WI38 (cell line): ENCODE results near the gene PIK3R1.

ENCODE experiments used
- H3K4me3 ChIP-seq: 2 replicates; pipeline ENCODE4 v1.5.1; 2011; ENCODE audit warnings: low read depth, mild to moderate bottlenecking, control low read depth, low read length
- TF ChIP-seq, protein P1 (sequence below): IDR thresholded peaks from 2 replicates; pipeline ENCODE4 v1.5.1; 2012; ENCODE audit warnings: low read depth, mild to moderate bottlenecking, control low read depth, low read length

PIK3R1 gene

DNA sequence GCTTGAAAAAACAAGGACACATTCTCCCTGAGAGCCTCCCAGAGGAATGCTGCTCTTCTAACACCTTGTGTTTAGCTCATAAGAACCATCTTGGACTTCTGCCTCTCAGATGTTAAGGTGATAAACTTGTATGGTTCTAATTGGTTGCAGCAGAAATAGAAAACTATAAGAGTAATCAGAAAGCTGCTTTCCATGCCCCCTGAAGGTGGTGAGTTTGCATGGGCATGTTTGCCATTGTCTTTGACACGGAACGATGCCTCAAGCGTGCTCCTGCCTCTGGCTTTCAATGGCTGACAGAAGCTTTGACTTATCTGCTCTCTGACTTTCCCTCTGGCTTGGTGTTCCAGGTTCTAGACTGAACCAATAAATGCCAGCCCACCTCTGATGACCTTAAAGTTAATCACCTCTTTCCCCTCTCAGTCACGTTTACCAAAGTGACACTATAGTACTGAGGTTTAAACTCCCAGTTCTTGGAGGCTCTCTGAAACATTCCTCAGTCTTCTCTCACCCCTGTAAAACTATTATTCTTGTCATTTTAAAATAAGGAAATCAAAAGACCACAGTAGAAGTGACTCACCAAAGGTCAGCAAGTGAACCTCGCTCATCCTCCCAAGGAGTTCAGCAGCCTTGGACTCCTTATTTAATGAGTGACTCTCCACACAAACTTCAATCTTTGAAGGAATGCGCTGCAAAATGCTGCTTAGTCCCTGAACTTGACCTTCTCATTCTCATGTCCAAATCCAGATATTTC, 103.6 kb downstream of the PIK3R1 start:
- TF ChIP-seq, protein P1, sequence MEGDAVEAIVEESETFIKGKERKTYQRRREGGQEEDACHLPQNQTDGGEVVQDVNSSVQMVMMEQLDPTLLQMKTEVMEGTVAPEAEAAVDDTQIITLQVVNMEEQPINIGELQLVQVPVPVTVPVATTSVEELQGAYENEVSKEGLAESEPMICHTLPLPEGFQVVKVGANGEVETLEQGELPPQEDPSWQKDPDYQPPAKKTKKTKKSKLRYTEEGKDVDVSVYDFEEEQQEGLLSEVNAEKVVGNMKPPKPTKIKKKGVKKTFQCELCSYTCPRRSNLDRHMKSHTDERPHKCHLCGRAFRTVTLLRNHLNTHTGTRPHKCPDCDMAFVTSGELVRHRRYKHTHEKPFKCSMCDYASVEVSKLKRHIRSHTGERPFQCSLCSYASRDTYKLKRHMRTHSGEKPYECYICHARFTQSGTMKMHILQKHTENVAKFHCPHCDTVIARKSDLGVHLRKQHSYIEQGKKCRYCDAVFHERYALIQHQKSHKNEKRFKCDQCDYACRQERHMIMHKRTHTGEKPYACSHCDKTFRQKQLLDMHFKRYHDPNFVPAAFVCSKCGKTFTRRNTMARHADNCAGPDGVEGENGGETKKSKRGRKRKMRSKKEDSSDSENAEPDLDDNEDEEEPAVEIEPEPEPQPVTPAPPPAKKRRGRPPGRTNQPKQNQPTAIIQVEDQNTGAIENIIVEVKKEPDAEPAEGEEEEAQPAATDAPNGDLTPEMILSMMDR, result no peak
- H3K4me3 ChIP-seq, result no peak overlapping the region

DNA sequence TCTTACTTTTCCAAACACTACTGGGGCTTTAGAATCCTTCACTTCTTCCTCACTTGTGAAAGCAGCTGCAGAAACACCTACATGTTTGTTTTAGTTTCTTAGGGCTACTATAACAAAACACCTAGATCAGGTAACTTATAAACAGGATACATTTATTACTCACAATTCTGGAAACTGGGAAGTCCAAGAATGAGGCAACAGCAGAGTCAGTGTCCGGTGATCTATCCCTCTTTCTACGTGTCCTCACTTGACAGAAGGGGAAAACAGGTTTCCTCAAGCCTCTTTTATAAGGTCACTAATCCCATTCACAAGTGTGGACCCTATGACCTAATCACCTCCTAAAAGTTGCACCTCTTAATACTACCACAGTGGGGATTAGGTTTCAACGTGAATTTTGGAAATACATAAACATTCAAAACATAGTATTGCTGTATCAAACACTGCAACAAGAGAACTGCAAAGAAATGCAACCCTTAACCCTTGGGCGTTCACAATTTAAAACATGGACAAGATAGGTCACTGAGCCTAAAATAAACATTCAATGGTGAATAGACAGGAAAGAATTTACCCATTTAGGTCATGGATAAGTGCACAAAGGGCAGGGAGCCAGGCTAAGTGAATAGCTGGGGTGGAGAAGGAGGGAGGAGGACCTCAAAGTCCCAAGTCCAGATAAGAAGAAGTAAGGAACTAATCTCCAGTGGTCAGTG, 104.3 kb downstream of the PIK3R1 start:
- TF ChIP-seq, protein P1, result no peak
- H3K4me3 ChIP-seq, result no peak overlapping the region

DNA sequence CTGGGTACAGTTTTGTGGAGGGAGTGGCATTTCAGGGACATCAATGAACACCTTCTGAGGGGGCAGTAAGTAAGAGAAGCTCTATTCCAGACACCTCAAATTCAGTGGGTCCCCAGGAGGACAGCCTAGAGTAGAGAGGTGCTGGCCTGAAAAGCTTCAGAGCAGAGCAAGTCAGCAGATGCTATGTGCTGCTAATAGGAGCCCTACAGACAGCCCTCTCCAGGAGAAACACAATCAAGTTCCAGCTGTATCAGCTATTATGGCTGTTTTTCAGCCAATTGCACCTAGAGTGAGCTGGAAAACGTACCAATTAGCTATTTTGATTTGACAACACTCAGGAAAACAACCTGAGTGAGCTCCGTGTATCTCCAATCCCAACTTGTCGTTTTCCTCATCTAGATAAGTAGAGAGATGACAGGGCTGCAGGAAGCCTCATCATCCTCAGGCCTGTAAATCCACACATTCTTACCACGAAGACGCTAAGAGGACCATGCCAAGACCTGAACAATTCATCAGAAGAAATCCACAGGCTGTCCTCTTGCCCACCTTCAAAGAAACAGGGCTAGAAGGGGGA, 104.9 kb downstream of the PIK3R1 start:
- no peak overlapping the region for H3K4me3 ChIP-seq
- TF ChIP-seq, protein P1, result 0 out of 2 replicates have a peak, but pooled peaks have one; percentile 0

DNA sequence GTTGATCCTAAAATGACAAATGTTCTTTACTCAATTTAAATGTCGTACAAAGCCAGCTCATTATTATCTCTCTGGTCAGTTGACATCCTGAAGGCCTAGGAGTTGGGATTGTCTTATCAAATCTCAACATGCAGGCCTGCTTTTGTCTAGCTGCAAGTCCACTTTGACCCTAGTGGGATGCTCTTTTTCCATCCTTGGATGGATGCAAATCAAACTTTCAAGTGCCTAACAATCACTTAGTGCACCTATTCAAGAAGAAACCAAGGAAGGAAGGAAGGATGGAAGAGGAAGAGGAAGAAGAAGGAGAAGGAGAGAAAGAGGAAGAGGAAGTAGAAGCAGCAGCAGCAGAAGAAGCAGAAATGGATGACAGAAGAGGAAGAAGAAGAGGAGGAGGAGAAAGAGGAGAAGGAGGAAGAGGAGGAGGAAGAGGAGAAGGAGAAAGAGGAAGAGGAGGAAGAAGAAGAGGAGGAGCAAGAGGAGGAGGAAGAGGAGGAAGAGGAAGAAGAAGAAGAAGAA, 109.6 kb downstream of the PIK3R1 start:
- TF ChIP-seq, protein P1, result no peak
- H3K4me3 ChIP-seq, result no peak overlapping the region

DNA sequence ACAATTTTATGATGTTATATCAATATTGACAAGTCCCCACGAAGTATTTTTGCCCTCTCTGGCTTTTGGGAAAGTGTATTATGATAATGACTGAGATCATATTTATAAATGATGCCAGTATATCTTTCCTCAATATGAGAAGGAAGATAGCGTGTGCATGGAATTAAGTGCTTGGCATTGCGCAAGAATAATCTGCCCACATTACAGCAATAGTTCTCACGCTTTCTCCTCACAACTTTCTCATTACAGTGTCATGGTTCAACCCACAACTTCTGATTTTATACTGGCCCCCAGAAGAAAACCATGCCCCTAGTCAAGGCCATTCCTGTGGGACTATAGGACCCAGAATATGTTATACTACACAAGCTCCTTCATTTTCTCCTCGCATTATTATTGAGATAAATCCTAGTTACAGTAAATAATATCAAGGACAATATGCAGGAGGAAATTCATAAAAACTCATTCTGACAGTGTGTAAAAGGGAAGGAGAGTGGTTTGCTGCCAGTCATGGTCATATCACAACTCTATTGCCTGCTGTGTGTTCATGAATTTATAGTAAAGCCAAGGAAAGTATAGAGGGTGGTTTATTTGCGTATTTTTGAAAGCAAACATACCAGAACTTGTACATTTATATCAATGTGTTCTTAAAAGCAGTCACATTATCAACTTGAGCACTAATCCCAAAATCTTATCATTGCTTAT, 114.1 kb downstream of the PIK3R1 start:
- TF ChIP-seq, protein P1, result no peak
- no peak overlapping the region for H3K4me3 ChIP-seq

DNA sequence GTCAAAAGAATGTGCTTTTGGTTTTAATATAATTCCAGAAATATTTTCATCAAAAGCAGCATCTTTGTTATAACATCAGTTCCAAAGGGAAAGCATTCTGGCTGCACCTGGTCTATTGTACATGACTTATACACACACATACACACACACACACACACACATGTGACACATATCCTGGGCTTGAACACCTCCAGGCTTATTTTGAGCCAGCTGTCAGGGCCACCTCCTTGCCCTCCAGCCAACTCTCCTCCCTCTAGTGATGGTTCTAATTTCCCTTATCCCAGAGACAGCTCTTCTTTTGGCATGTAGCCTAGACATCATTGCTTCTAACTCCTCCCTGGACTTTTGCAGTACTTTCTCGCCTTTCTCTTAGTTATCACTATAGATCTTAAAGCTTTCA, 115.0 kb downstream of the PIK3R1 start:
- TF ChIP-seq, protein P1, result no peak
- H3K4me3 ChIP-seq, result no peak overlapping the region
